Frontal cortex (tissue), 4 donors: ENCODE results near the gene GLIPR2. TPM values are rescaled to one million over a fixed set of nuclear protein-coding genes. Genes with fewer than 3 reads are reported as not detected.

ENCODE experiments used
- DNase-seq, 2 donors: peaks; one replicate each; pipeline ENCODE4 v3.0.0; 2012; ENCODE audit warnings: low spot score in 2 of 2
- FAIRE-seq: peaks from 2 replicates; lab custom pipeline; 2012; peaks lifted over from hg19 to GRCh38; lab: Jason Lieb, UNC
- total RNA-seq: library from RNA; depleted of rRNA; stranded (reverse); fragments of >200 nt; gene quantifications from one replicate; pipeline ENCODE4 v1.2.3, GENCODE V29; 2014
- donor health status: control.
- donor health status: control.
- donor health status: control.

Gene GLIPR2
- total RNA-seq, 1 donor from 2014 or later, result 8.6 TPM

- DNase-seq (no peak), FAIRE-seq (no peak)
Measured at GRCh38 chr9:36141761-36142160, 5.2 kb downstream of the GLIPR2 start.

- no peak for FAIRE-seq
Measured at GRCh38 chr9:36142510-36143244, 6.1 kb downstream of the GLIPR2 start.

GRCh38 chr9:36143245-36143641 is 6.7 kb downstream of the GLIPR2 start:
- FAIRE-seq, result no peak
- no peak for DNase-seq

More at GRCh38 chr9:36142510-36143244, 6.1 kb downstream of the GLIPR2 start:
- DNase-seq, result no peak

- no peak for FAIRE-seq
- no peak for DNase-seq
Measured at GRCh38 chr9:36144309-36145232, 8.0 kb downstream of the GLIPR2 start.

GRCh38 chr9:36145970-36146369 is 9.4 kb downstream of the GLIPR2 start:
- DNase-seq (no peak), FAIRE-seq (no peak)

- FAIRE-seq (no peak), DNase-seq (no peak)
Measured at GRCh38 chr9:36146651-36147050, 10.1 kb downstream of the GLIPR2 start.

- no peak for FAIRE-seq
- DNase-seq, result no peak
Measured at GRCh38 chr9:36147441-36148175, 11.1 kb downstream of the GLIPR2 start.

GRCh38 chr9:36148311-36149051 is 11.9 kb downstream of the GLIPR2 start:
- DNase-seq (peak; percentile 76 to 86), FAIRE-seq (peak; percentile 15)

GRCh38 chr9:36149197-36149596 is 12.7 kb downstream of the GLIPR2 start:
- FAIRE-seq (no peak), DNase-seq (no peak)

GRCh38 chr9:36150574-36151315 is 14.2 kb downstream of the GLIPR2 start:
- DNase-seq (no peak), FAIRE-seq (no peak)

GRCh38 chr9:36151316-36152210 is 15.0 kb downstream of the GLIPR2 start:
- DNase-seq, result no peak
- no peak for FAIRE-seq

GRCh38 chr9:36152741-36153438 is 16.4 kb downstream of the GLIPR2 start:
- no peak for FAIRE-seq

GRCh38 chr9:36153746-36154145 is 17.2 kb downstream of the GLIPR2 start:
- FAIRE-seq (no peak), DNase-seq (no peak)

More at GRCh38 chr9:36152741-36153438, 16.4 kb downstream of the GLIPR2 start:
- DNase-seq, result no peak

- FAIRE-seq, result no peak
- DNase-seq, result no peak
Measured at GRCh38 chr9:36154331-36154952, 17.9 kb downstream of the GLIPR2 start.

GRCh38 chr9:36156116-36156515 is 19.6 kb downstream of the GLIPR2 start:
- FAIRE-seq (no peak), DNase-seq (no peak)

GRCh38 chr9:36158122-36158521 is 21.6 kb downstream of the GLIPR2 start:
- no peak for DNase-seq
- FAIRE-seq, result no peak

GRCh38 chr9:36158917-36159316 is 22.4 kb downstream of the GLIPR2 start:
- DNase-seq, result no peak
- no peak for FAIRE-seq
